HAP-1 (cell line): Measurements from ENCODE around the gene RER1.

Experiments
- DNase-seq, 2 experiments: peaks; one replicate each; pipeline ENCODE4 v3.0.0-alpha.2; 2016 to 2020; ENCODE audit warnings: low spot score in 2 of 2
- H3K27me3 ChIP-seq: fragments of 250-450 bp; sonication (Bioruptor Pico); 2 replicates; pipeline ENCODE4 v1.5.1; 2020; ENCODE audit warnings: low read depth, mild to moderate bottlenecking, moderate library complexity
- H3K36me3 ChIP-seq: fragments of 250-450 bp; sonication (Bioruptor Pico); replicated peaks from 2 replicates; pipeline ENCODE4 v1.5.1; 2020; ENCODE audit warnings: mild to moderate bottlenecking
- H3K4me1 ChIP-seq: fragments of 250-450 bp; sonication (Bioruptor Pico); 2 replicates; pipeline ENCODE4 v1.5.1; 2020; ENCODE audit warnings: mild to moderate bottlenecking
- H3K4me3 ChIP-seq: fragments of 250-450 bp; sonication (Bioruptor Pico); 2 replicates; pipeline ENCODE4 v1.5.1; 2020; ENCODE audit warnings: mild to moderate bottlenecking, moderate library complexity
- H3K9me3 ChIP-seq: fragments of 250-450 bp; sonication (Bioruptor Pico); 2 replicates; pipeline ENCODE4 v1.5.1; 2020; ENCODE audit warnings: mild to moderate bottlenecking, moderate library complexity
- in situ Hi-C: fragments of 300-500 bp; cut with MboI; formaldehyde crosslinking; loops from 3 replicates; pipeline ENCODE4 v1.14.3; 2020; ENCODE audit warnings: low sequenced_read_pairs, inconsistent platforms, mixed read lengths

The RER1 gene

GRCh38 chr1:2350501-2350900 lies 41.1 kb upstream of the RER1 start:
- Histone ChIP-seq H3K4me3 (no peak overlapping the region), H3K4me1 (no peaks in the 10 kb centered on the region), H3K27me3 (no peaks in the 10 kb centered on the region), H3K9me3 (no peaks in the 10 kb centered on the region), H3K36me3 (no peaks in the 10 kb centered on the region)
- in situ Hi-C loops: no loop called here
- no peak for DNase-seq

- no peak overlapping the region for H3K4me3 ChIP-seq
- H3K27me3 ChIP-seq: no peaks in the 10 kb centered on the region
- H3K4me1 ChIP-seq: no peaks in the 10 kb centered on the region
- H3K9me3 ChIP-seq: no peaks in the 10 kb centered on the region
- DNase-seq: no peak
- in situ Hi-C loops: no loop called here
- H3K36me3 ChIP-seq: no peaks in the 10 kb centered on the region
Measured at GRCh38 chr1:2350911-2351655, 40.6 kb upstream of the RER1 start.

DNA sequence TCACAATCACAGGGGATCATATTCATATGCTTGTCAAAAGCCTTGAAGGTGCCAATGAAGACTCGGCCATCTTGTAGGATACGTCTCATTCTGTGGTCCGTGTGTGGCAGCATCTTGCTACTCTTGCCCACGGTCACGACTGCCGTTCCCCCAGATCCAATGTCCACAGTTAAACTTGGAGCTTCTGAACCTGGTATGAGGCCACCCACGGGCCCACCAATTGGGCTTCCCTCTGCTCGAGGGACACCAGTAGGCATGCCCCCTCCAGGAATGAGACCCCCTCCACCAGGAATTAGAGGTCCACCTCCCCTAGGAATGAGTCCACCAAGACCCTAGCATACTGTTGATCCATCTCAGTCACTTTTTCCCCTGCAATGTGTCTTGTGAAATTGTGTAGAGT lies 39.9 kb upstream of the RER1 start:
- Histone ChIP-seq H3K27me3 (no peaks in the 10 kb centered on the region), H3K9me3 (no peaks in the 10 kb centered on the region), H3K4me1 (no peaks in the 10 kb centered on the region), H3K4me3 (no peak overlapping the region), H3K36me3 (no peaks in the 10 kb centered on the region)
- in situ Hi-C loops: no loop called here
- DNase-seq: no peak

- no peaks in the 10 kb centered on the region for H3K9me3 ChIP-seq
- no peaks in the 10 kb centered on the region for H3K36me3 ChIP-seq
- H3K4me1 ChIP-seq: no peaks in the 10 kb centered on the region
- in situ Hi-C loops: no loop called here
- H3K4me3 ChIP-seq: no peak overlapping the region
- H3K27me3 ChIP-seq: no peaks in the 10 kb centered on the region
- no peak for DNase-seq
Measured at GRCh38 chr1:2352341-2352896, 39.2 kb upstream of the RER1 start.

DNA sequence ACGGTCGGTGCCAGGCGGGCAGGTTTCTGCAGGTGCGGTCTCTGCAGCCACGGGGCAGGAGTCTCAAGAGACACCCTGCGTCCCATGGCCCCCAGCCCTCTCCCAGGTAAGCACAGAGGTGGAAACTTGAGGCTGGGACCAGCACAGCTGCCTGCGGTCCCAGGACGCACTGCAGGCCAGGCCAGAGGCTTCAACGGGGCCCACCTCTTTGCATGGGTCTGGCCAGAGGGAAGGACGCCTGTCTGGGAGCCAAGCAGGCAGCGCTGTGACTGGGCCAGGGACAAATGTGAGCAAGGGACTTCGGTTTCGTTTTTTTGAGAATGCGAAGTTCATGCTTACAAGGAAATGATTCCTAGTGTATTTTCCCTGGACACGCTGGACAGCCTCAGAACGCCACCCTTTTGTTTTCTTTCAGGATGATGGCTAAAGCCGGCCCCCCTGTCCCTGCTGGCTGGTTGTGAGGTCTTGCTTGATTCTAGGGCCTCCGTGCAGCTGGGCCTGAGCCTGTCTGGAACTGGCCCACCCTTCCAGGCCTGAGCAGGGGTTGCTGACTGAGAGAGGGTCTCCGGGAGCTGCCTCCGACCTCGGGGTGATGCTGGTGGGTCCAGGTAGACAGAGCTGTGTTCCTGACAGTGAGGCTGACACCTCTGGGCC lies 38.6 kb upstream of the RER1 start:
- no peak overlapping the region for H3K4me3 ChIP-seq
- H3K4me1 ChIP-seq: no peaks in the 10 kb centered on the region
- no peaks in the 10 kb centered on the region for H3K36me3 ChIP-seq
- in situ Hi-C loops: no loop called here
- no peaks in the 10 kb centered on the region for H3K27me3 ChIP-seq
- no peak for DNase-seq
- no peaks in the 10 kb centered on the region for H3K9me3 ChIP-seq

DNA sequence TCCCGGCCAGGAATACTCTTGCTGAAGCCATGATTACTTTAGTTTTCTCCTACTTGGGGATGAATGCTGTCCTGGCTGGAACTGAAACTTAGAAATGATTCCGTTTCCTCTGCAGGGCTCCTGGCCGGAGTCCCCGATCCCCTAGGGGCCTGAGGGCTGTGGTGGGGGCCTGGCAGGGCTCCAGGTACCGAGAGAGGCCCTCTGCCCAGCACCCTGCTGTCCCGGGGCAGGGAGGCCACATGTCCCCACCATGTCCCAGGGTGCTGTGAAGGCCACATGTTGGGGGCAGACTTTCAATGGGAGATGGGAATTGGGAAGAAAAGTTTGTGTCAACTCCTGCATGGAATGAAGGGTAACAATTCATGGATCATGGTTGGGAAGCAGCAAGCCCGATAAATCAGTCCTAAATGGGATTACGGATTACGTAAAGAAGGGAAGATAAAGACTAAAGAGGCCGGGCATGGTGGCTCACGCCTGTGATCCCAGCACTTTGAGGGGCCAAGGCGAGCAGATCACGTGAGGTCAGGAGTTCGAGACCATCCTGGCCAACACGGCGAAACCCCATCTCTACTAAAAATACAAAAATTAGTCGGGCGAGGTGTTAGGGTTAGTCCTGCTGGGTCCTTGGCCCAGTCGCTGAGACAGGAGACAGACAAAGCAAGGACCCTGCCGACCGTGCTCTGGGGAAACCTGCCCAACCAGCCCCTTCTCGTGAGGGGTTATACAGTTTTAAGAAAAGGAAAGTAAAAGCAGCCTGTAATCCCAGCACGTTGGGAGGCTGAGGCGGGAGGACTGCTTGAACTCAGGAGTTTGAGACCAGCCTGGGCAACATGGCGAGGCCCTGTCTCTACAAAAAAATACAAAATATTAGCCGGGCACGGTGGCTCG lies 37.8 kb upstream of the RER1 start:
- in situ Hi-C loops: no loop called here
- no peak overlapping the region for H3K4me3 ChIP-seq
- H3K9me3 ChIP-seq: no peaks in the 10 kb centered on the region
- no peaks in the 10 kb centered on the region for H3K36me3 ChIP-seq
- no peaks in the 10 kb centered on the region for H3K4me1 ChIP-seq
- H3K27me3 ChIP-seq: no peaks in the 10 kb centered on the region
- DNase-seq: no peak

DNA sequence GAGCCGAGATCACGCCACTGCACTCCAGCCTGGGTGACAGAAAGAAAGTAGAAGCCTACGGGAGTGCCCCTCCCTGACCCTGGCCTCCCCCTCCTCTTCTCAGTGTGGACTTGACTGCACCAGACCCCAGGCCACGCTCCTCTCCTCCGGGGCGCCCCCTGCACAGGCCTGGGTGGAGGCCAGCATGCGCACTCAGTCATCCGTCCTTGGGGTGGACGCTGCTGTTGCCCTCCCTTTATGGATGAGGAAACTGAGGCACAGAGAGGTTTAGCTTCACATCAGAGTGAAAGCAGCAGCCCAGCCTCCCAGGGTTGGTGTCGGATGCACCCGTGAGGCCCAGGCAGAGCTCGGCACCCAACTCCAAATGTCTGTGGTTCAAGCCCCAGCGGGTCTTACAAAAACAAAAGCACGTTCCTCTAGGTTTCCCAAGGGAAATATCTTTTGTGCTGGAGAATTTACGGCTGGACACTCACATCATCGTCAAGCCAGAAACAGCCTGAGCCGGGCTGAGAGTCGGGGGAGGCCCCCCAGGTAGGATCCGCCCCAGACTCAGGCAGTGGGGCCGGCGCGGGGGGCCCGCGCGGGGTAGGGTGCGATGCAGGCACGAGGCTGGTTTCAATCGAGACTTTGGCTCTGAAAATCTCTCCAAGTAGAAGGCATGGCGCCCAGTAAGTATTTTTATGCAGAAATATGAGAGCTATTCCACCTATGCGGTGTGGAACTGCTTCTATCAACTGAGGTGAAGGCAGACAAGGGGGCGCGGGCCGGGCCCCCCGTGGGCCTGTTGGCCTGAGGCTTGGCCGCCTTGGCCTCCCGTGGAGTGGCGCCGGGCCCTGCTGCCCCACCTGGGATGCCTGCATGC lies 36.9 kb upstream of the RER1 start:
- Histone ChIP-seq H3K4me1 (no peaks in the 10 kb centered on the region), H3K9me3 (no peaks in the 10 kb centered on the region), H3K4me3 (no peak overlapping the region), H3K27me3 (no peaks in the 10 kb centered on the region), H3K36me3 (no peaks in the 10 kb centered on the region)
- no peak for DNase-seq
- in situ Hi-C loops: no loop called here

DNA sequence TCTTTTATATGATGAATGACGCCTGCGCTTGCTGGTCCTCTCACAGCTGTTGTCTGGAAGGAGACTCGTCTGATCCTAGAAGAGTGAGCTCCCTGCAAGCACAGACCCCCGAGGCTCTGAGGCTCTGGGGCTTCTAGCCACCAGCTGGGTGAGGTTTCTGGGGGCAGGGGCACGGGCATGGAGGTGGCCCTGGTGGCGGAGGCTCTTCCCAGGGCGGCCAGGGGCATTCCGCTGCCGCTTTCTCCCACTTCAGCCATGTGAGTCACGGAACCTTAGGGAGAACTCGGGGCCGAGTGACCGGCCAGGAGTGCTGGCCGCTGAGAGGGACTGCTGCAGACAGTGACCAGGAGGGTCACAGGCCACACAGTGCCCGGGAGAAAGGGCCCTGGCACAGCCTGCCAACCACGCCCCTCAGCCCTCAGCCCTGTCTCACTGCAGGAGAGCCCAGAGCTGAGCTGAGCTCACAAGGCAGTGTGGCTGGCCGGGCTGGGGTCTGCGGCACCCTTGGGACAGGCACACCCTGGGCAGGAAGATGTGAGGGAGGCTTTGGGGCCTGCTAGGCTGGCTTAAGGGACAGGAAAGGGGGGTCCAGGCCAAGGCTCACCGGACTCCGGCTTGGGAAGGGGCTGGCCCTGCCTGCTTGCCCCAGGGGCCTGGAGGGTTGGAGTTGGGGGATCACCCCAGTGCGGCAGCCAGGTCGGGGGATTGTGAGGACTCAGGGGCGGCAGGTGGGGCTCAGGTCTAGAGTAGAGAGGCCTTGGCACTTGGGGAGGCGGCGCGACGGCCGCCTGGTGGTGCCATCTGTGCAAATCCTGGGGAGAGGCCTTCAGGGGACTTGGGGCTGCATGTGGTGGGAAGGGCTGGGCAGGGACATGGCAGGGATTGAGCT lies 36.0 kb upstream of the RER1 start:
- no peaks in the 10 kb centered on the region for H3K4me1 ChIP-seq
- no peaks in the 10 kb centered on the region for H3K9me3 ChIP-seq
- no peaks in the 10 kb centered on the region for H3K36me3 ChIP-seq
- in situ Hi-C loops: no loop called here
- no peaks in the 10 kb centered on the region for H3K27me3 ChIP-seq
- DNase-seq: no peak
- no peak overlapping the region for H3K4me3 ChIP-seq

GRCh38 chr1:2356401-2356800 lies 35.2 kb upstream of the RER1 start:
- H3K4me1 ChIP-seq: no peaks in the 10 kb centered on the region
- no peaks in the 10 kb centered on the region for H3K27me3 ChIP-seq
- H3K36me3 ChIP-seq: no peaks in the 10 kb centered on the region
- no peak overlapping the region for H3K4me3 ChIP-seq
- in situ Hi-C loops: no loop called here
- no peaks in the 10 kb centered on the region for H3K9me3 ChIP-seq
- no peak for DNase-seq

DNA sequence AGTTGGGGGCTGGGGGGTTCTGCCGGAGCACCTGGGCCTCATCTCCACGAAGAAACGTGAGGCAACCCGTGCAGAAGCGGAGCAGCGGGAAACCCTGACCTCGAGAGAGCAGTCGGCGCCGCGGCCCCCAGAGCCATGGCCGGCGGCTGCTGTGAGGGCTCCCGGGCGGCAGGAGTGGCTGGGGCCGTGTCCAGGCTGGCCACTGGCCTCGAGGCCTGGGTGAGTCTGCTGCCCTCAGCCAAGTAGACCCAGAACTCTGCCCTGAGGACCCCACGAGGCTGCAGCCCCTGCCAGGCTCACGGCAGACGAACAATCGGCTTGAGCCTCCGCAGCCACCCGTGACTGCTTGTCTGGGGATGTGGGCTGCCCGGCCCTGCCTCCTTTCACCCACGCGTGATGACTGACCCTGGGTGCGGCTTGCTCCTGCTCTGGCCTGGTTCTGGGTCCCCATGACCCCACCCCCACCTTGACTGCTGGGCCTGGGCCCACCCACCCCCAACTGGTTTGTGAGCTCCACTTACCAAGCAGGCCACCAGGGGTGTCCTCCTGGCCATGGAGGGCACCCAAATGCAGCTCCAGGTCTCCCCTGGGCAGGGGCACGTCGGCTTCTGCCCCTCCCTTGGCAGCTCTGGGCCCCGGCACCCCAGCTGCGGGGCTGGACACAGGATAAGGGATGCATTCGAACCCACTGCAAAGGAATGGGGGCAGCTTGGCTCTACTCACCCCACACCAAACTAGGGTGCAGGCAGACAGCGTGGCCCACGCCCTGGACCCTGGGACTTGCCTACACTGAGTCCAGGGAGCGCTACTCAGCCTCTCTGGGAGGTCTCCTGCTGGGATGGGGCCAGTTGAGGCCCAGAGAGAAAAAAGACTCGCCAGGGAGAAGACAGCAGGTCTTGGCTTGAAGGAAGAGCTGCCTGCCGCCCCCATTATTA lies 34.5 kb upstream of the RER1 start:
- Histone ChIP-seq H3K36me3 (no peaks in the 10 kb centered on the region), H3K4me1 (no peaks in the 10 kb centered on the region), H3K4me3 (no peak overlapping the region), H3K27me3 (no peaks in the 10 kb centered on the region), H3K9me3 (no peaks in the 10 kb centered on the region)
- in situ Hi-C loops: no loop called here
- DNase-seq: no peak

DNA sequence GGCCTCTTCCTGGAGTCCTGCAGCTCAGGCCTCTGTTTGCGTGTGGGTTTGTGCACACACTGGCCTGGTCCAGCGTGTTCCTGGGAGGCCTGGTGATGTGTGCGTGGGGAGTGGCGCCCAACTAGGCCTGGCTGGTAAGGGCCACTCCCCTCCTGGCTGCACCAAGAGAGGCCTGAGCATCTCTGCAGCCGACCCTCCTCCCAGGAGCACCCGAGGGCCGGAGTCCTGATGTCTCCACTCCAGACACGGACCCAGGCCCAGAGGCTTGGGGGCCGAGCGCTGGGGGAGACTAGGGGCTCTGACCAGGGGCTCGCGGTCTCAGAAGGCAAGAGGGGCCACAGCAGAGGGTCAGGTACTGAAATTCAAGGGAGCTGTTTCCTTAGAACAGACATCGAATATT lies 33.6 kb upstream of the RER1 start:
- Histone ChIP-seq H3K27me3 (no peaks in the 10 kb centered on the region), H3K4me3 (no peak overlapping the region), H3K9me3 (no peaks in the 10 kb centered on the region), H3K4me1 (no peaks in the 10 kb centered on the region), H3K36me3 (no peaks in the 10 kb centered on the region)
- in situ Hi-C loops: no loop called here
- no peak for DNase-seq
